ENCODE data around the gene CNTNAP5. TPM values are rescaled to one million over a fixed set of nuclear protein-coding genes. Genes with fewer than 3 reads are reported as not detected.

The CNTNAP5 gene
- total and polyA plus RNA-seq, 9 of the 15 experiments (the other 6 are each of a cell fraction or from before 2014, with no cell fraction given): not detected

DNA sequence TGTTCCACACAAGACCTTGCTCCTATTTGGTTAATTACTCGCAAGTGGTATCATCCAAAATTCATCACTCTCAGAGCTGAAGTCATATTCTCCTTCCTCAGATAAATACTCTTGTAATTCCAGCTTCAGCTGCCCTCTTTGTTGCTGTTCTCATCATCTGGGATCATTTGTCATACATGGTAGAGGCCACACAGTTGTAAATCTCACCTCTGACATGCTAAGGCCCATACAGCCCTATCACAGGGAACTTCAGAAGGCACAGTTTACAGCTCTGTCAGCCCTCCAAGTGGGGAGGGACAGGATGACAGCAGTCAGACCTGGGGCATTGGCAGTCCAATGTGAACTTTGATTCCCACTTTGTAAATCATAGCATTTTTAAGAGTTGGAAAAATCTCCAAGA is 399.0 kb downstream of the CNTNAP5 start:
- Histone ChIP-seq H2AFZ (ENCODE audit: low read depth, low read length) (no peak overlapping the region), H4K20me1 (replicated peaks; ENCODE audit: control insufficient read depth, insufficient read depth, low read length) (no peaks in the 10 kb centered on the region), H3K9me3 (replicated peaks; ENCODE audit: control insufficient read depth, insufficient read depth, low read depth, low read length) (no peaks in the 10 kb centered on the region), H3K27me3 (ENCODE audit: control insufficient read depth in 2 of 2, insufficient read depth in 2 of 2, low read length in 2 of 2) (no peaks in the 10 kb centered on the region), H3K9me1 (ENCODE audit: control insufficient read depth, insufficient read depth, low read length) (no peaks in the 10 kb centered on the region), H3K36me3 (ENCODE audit: control insufficient read depth, insufficient read depth, low read length) (no peaks in the 10 kb centered on the region), H3K4me1 (replicated peaks in 1 of 2; ENCODE audit: control insufficient read depth in 2 of 2, insufficient read depth in 2 of 2, low read length in 2 of 2) (no peaks in the 10 kb centered on the region), H3K4me3 (no peak overlapping the region), H3K79me2 (ENCODE audit: control insufficient read depth, insufficient read depth, low read length) (no peaks in the 10 kb centered on the region), H3K9ac (ENCODE audit: insufficient read depth in 1 of 2, low read depth in 2 of 2, low read length in 2 of 2) (no peak overlapping the region), H3K4me2 (ENCODE audit: insufficient read depth, low read length) (no peak overlapping the region), H3K27ac (ENCODE audit: extremely low read depth, low read depth, low read length) (no peak overlapping the region)
- WGBS (ENCODE audit: insufficient coverage, low coverage, missing lambda C conversion rate): 0% methylated on average over 1 of the region's 1 CpG
- FAIRE-seq: no peak
- intact Hi-C loops (cut with micrococcal nuclease): no loop called here
- ChIA-PET POLR2A (no interaction called here), CTCF (ENCODE audit: low intra/inter-chr PET ratio) (no interaction called here)
- ATAC-seq: no peak
- DNase-seq (ENCODE audit: extremely low read depth in 1 of 4, low spot score in 3 of 4): no peak
- BruUV-seq (replicated peaks): no TSS peak
- in situ Hi-C loops (cut with MboI): no loop called here
- no peak for TF ChIP-seq L3MBTL2 (IDR thresholded peaks at IDR 0.05)
- TF ChIP-seq SNIP1 (IDR thresholded peaks at IDR 0.05; ENCODE audit: low read depth): no peak
- TF ChIP-seq, protein P1, sequence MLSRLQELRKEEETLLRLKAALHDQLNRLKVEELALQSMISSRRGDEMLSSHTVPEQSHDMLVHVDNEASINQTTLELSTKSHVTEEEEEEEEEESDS (CRISPR knock-in tag; IDR thresholded peaks at IDR 0.05): no peak
- TF ChIP-seq PTBP1 (IDR thresholded peaks at IDR 0.05; ENCODE audit: low read depth, low read length): no peak
- no peak for TF ChIP-seq BCL6 (CRISPR knock-in tag; IDR thresholded peaks at IDR 0.05)
- TF ChIP-seq, protein P2, sequence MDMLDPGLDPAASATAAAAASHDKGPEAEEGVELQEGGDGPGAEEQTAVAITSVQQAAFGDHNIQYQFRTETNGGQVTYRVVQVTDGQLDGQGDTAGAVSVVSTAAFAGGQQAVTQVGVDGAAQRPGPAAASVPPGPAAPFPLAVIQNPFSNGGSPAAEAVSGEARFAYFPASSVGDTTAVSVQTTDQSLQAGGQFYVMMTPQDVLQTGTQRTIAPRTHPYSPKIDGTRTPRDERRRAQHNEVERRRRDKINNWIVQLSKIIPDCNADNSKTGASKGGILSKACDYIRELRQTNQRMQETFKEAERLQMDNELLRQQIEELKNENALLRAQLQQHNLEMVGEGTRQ (CRISPR knock-in tag; IDR thresholded peaks at IDR 0.05): no peak
- TF ChIP-seq, protein P3, sequence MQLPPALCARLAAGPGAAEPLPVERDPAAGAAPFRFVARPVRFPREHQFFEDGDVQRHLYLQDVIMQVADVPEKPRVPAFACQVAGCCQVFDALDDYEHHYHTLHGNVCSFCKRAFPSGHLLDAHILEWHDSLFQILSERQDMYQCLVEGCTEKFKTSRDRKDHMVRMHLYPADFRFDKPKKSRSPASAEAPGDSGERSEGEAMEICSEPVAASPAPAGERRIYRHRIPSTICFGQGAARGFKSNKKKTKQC (CRISPR knock-in tag; IDR thresholded peaks at IDR 0.05): no peak
- TF ChIP-seq, protein P4, sequence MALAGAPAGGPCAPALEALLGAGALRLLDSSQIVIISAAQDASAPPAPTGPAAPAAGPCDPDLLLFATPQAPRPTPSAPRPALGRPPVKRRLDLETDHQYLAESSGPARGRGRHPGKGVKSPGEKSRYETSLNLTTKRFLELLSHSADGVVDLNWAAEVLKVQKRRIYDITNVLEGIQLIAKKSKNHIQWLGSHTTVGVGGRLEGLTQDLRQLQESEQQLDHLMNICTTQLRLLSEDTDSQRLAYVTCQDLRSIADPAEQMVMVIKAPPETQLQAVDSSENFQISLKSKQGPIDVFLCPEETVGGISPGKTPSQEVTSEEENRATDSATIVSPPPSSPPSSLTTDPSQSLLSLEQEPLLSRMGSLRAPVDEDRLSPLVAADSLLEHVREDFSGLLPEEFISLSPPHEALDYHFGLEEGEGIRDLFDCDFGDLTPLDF (CRISPR knock-in tag; IDR thresholded peaks at IDR 0.05): no peak
- TF ChIP-seq, protein P5, sequence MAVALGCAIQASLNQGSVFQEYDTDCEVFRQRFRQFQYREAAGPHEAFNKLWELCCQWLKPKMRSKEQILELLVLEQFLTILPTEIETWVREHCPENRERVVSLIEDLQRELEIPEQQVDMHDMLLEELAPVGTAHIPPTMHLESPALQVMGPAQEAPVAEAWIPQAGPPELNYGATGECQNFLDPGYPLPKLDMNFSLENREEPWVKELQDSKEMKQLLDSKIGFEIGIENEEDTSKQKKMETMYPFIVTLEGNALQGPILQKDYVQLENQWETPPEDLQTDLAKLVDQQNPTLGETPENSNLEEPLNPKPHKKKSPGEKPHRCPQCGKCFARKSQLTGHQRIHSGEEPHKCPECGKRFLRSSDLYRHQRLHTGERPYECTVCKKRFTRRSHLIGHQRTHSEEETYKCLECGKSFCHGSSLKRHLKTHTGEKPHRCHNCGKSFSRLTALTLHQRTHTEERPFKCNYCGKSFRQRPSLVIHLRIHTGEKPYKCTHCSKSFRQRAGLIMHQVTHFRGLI (CRISPR knock-in tag; IDR thresholded peaks at IDR 0.05): no peak
- TF ChIP-seq TEAD2 (tag; IDR thresholded peaks at IDR 0.05): no peak
- no peak for TF ChIP-seq ZNF253 (CRISPR knock-in tag; conservative IDR thresholded peaks at IDR 0.05)
- TF ChIP-seq ARHGAP35 (IDR thresholded peaks at IDR 0.05; ENCODE audit: partially characterized antibody): no peak
- no peak for TF ChIP-seq ZNF668 (CRISPR knock-in tag; IDR thresholded peaks at IDR 0.05)
- TF ChIP-seq, protein P6, sequence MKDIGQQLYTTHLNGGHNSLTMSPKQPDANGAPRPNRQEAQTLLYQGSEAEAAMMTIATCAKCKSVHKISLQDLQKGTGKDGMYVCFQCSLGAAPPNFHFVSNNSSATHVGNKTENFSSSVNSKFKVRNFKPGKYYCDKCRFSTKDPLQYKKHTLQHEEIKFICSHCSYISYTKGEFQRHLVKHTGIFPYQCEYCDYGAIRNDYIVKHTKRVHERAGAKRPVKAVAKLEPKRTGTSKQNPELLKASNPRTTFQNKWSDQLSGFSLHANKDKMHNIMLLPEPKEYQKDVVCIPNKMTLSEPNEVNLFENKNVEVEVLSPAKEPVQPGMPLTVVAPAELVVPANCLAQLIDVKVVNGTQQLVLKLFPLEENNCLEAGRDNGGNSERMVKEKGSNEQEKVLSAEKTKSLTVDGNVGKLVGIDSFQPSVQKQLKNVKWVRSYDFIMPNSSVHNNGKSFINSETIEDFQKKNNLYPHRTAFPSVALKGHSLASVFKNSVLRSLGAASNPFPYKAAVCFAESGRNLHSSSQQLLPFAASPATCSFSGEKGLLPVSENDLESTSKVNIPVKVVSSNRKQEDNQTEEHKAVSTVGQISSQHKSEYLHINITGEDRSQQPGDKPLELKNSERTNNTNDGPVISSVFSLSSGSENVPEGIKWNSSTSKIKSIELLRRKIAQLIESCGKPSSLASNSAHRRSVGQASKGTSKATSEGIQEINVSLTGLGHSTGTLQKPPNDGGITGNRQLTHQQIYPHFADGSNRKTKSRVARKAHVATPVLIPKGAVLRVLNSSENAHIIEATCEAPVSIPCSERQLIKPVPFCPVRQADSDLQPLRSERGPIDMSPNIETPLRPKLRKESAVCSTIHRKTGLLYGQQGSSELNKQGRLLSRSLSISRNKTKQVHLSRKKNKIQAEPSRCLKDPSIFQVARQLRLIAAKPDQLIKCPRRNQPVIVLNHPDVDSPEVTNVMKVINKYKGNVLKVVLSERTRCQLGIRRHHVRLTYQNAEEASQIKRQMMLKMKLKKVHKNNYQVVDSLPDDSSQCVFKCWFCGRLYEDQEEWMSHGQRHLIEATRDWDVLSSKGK (CRISPR knock-in tag; IDR thresholded peaks at IDR 0.05): no peak
- TF ChIP-seq SMARCA5 (IDR thresholded peaks at IDR 0.05): no peak
- TF ChIP-seq CHD1 (IDR thresholded peaks at IDR 0.05; ENCODE audit: low read length): no peak

Measured in K562 (cell line).